SK-N-SH treated with all-trans-retinoic acid at 6 μM for 48 hours (cell line): Measurements from ENCODE around the gene ZFHX3.

Experiments
- ESRRG ChIP-seq: fragments of 250-450 bp; sonication (Bioruptor Pico); IDR thresholded peaks from 2 replicates; pipeline ENCODE4 v1.6.1; 2021; ENCODE audit warnings: mild to moderate bottlenecking
- TF ChIP-seq, protein P1 (sequence below): fragments of 250-450 bp; sonication (Bioruptor Pico); IDR thresholded peaks from 2 replicates; pipeline ENCODE4 v1.8.0; 2020; ENCODE audit warnings: mild to moderate bottlenecking, moderate library complexity, borderline replicate concordance

- TF ChIP-seq, protein P1, sequence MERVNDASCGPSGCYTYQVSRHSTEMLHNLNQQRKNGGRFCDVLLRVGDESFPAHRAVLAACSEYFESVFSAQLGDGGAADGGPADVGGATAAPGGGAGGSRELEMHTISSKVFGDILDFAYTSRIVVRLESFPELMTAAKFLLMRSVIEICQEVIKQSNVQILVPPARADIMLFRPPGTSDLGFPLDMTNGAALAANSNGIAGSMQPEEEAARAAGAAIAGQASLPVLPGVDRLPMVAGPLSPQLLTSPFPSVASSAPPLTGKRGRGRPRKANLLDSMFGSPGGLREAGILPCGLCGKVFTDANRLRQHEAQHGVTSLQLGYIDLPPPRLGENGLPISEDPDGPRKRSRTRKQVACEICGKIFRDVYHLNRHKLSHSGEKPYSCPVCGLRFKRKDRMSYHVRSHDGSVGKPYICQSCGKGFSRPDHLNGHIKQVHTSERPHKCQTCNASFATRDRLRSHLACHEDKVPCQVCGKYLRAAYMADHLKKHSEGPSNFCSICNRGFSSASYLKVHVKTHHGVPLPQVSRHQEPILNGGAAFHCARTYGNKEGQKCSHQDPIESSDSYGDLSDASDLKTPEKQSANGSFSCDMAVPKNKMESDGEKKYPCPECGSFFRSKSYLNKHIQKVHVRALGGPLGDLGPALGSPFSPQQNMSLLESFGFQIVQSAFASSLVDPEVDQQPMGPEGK (CRISPR knock-in tag), result no peak
- TF ChIP-seq ESRRG (CRISPR knock-in tag), result no peak
Observed at GRCh38 chr16:72979974-72980373, 68.0 kb downstream of the ZFHX3 start.
